G401.6 (cell line): ENCODE measurements around the gene TNS3.

Experiments used
- FAIRE-seq: peaks from 2 replicates; lab custom pipeline; 2012; peaks lifted over from hg19 to GRCh38; lab: Jason Lieb, UNC

TNS3 gene

DNA sequence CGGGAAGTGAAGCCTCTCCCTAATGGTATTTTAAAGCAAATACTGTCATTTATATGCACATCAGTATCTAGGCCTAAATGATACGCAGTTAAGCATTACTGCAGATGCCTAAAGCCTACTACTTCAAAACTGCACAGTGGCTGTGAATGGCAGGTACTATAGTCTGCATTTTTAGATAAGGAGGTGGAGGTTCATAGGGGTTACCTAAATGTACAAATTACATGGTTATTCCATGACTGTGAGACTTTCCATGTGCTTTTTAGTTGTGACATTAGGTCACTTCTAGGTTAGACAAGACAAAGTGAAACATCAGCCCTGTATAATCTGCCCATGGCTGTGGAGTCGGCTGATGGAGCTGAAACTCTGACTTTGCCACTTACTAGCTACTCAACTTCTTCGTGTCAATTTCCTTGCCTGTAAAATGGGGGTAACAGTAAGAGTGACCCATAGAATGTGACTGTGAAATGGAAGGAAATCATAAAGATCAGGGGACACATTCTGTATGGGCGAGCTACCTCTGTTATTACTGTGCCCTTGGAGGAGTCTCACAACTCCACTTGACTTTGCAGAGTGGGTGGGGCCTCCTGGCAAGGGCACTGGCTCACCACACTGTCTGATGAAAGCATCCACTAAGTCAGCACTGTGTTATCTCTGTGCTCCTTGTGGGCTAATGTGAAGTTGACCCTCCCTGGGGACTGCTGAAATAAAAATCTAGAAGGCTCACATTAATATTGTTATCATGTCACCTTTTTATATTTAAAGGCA, 239.4 kb downstream of the TNS3 start:
- FAIRE-seq = no peak

DNA sequence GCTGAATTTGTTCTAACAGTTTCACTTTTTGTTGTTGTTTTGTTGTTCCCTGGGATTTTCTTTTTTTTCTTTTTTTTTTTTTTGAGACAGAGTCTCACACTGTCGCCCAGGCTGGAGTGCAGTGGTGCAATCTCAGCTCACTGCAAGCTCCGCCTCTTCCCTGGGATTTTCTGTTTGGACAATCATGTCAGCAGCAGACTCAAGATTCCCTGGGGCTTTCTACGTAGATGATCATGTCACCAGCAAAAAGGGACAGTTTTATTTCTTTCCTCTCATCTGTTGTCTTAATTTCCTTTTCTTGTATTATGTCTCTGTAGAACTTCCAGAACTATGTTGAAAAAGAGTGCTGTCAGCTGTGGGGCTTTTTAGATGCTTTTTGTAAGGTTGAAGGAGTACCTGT, 241.4 kb downstream of the TNS3 start:
- no peak for FAIRE-seq

DNA sequence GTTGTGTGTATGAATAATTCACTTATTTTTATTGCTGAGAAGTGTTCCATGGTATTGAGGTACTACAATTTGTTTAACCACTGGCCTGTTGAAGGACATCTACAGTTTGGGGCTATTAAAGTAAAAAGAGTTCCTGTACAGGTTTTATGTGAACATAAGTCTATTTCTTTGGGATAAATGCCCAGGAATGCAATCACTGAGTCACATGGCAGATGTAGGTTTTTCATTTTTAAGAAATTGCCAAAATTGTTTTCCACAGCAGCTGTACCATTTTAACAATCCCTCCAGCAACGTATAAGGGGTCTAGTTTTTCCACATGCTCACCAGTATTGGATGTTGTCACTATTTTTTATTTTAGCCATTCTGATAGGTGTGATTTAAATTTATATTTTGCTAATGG, 243.9 kb downstream of the TNS3 start:
- no peak for FAIRE-seq

DNA sequence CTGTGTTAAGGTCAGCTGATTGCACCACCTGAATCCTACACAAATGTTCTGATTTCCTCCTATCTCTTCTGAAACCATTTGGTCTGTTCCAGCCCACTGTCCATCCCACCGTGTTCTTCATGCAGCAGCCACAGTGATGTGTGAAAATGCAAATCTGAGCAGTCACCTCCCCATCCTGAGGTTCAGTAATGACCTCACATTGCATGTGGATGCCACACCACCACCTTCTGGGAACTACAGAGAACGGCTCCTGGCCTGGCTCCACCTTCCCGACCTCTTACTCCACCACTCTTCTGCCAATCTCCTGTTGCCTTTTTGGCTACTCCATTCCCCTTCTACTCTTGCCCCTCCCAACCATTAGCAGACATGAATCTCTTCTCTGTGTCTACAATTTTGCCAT, 244.4 kb downstream of the TNS3 start:
- no peak for FAIRE-seq

DNA sequence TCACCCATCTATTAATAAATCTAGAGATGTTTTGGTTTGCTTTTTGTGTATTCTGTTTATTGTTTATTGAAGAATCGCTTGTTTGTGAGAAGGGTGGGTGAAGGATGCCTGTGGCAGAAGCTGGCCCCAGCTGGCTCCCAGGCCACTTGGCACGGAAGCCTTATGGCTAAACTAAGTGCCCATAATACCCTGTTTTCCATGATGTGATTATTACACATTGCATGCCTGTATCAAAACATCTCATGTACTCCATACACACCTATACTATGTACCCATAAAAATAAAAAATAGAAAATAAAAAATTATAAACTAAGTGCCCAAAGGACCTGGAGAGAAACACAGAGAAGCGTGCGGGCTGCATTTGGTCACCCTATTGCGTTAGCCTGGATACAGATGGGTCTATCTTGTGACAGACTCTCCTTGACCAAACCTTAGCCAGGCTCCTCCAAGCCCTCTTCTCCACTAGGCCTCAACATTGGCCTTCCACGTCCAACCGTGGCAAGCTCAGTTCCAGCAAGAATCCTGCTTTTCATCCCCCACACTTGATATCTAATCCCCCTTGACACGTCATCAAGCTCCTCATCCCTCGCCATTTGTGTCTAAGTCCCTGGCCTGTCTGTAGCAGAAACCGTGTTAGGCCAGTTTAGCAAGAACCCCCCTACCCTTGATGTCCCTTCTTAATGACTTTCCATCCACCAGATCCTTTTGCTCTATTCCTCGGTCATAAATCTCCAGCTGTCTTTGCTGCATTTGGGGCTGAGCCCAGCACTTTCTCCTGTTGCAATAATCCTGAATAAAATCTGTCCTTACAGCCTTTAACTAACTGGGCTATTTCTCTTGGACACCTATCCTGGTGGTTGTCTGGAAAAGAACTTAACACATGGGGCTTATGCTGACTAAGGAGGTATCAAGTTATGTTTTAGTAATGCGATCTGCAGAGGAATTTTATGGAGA, 245.2 kb downstream of the TNS3 start:
- FAIRE-seq = no peak

DNA sequence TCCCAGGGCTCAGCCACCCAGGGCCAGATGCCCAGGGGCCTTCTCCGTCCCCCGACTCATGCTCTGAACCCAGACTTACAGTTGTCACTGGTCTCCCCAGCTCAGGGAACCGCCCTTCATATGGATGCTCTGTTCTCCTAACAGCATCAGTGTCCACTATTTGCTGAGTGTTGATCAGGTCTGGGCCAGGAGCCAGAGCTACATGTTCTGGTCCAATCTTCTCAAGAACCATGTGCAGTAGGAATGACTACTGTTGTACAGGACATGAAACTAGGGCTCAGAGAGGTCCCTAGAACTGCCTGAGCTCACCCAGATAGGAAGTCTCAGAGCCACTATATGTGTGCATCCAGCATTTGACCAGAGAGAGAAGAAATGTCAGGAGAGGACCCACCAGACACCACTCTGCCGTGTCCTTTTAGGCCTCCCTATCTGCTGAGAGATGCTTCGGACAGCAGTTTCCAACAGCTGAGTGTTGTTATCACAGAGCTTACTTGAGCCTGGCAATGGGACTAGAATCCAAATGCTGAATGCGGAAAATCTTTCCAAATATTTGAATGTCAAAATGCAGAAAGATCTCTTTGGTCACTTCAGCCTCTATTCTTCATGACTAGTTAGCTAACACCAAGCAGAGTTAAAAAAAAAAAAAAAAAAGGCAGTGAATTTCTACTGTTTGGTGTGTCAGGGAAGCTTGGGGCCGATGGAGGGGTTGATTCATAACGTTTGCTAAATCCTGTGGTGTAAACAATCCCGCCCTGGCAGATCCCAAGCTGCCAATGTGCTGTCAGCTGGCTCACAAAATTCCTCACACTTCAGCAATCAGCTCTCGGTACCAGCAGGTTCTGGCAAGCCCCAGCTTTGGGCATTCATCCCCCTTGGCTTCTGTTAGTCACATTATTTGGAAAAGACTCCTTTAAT, 246.1 kb downstream of the TNS3 start:
- FAIRE-seq = no peak

DNA sequence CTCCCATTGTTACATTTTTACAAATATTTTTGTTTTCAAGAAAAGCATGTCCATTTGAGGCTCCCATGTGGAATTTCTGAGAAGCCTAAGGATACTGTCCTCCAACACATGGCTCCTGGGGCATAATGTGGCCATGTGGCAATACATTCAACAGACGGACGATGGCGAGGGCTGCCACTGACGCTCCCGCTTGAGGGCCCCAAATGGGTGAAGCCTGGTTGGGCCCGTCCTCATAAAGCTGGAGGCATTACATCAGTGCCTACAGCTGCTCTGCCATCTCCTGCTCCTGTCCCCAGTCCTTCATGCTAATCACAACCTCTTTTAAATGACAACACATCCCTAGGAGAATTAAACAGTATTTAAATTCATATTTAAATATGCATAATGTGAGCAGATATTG, 246.8 kb downstream of the TNS3 start:
- FAIRE-seq = no peak

DNA sequence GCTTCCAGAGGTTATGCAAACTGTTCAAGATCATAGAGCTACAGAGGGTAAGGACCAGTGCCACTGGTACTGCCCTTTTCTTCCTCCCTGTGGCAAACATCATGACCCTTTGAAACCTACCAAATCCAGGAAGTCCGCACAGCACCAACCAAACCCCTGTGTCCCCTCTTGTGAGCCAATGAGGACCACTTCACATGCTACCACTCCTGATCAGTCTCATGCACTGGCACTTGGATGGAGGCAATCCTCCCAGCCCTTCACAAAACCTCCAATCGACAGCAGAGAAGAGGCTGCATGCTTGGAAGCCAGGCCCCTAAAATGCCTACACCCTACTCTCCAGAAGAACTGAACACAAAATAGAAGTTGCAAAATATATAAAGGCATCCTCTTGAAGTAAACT, 248.0 kb downstream of the TNS3 start:
- FAIRE-seq = no peak

DNA sequence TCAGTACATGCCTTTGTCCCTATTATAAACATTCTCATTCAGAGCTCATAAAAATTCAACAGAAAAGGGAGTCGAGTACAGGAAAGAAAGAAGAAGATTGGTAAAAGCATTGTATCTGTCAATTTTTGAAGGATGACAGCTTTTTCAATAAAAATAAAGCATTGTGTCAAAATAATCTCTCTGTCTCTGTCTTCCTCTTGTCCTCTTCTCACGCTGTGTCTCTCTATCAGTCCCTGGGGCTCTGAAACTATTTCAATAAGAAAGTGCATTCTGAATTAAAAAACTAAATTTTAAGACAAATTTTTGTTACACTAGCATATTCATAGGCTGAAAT, 248.4 kb downstream of the TNS3 start:
- no peak for FAIRE-seq

DNA sequence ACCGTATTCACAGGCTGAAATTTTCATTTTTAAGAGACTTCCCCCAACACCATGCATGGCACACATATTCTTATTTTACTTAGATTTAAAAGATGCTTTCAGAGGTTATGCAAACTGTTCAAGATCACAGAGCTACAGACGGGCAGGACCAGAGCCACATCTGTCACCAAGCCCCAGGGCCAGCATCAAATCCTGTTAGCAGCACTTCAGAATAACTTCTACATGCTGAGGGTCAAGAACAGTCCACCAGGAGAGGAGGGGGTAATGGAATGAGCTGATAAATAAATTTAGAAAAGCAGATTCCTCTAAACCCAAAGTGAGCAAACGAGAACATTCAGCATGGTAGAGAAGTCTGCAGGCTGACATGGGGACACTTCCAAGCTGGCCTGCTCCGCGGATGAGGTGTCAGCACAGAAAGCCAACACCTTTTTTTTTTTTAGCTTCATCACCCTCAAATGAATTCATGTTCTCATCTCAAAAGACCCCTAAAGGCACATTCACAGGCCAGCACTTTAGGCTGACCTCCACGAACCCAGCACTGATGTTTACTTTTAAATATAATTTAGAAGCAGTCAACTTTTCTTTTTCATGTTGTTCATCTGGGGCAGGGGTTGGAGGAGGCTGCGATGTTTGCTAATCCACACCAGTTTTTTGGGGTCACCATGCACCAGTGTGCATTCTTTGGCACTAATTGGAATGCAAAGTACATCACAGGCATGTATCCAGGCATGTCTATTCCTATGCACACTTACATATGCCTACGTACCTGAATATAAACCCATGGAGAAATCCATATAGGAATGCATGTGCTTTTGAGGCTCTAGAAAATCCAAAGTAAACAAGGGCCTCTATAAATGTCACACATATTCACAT, 249.0 kb downstream of the TNS3 start:
- no peak for FAIRE-seq

DNA sequence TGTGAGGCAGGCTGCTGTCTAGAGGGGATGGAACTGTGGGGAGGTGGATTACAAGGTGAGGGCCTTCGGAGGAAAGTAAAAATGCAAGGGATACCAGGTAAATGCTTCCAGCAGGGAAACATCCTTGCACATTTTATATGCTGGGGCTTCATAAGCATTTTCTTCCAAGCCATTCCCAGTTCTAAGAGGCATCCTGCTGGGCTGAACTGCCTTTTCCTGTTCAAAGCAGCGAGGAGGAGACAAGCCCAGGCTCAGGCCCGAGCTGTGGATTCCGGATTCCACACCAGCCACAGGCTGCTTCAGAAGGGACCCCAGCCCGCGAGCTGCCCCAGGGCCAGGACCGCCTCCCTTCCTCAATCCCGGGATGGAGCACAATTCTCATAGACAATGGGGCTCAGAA, 249.7 kb downstream of the TNS3 start:
- FAIRE-seq = no peak

DNA sequence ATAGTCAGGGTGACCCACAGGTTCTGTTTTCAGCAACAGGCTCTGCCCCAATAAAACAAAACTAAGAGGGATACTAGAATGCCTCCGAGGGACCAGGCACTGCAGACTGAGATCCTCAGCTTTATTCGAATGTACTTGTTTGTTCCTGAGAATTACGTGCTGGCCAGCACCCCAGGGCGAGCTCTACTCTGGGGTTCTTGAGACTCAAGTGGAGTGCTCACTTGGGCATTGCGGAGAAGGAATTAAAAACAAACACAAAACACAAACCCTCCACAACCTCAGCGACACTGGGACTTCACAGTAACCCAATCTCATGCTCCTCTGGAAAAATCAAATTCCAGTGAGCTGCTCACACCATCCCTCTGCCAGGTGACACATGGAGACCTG, 250.7 kb downstream of the TNS3 start:
- no peak for FAIRE-seq

DNA sequence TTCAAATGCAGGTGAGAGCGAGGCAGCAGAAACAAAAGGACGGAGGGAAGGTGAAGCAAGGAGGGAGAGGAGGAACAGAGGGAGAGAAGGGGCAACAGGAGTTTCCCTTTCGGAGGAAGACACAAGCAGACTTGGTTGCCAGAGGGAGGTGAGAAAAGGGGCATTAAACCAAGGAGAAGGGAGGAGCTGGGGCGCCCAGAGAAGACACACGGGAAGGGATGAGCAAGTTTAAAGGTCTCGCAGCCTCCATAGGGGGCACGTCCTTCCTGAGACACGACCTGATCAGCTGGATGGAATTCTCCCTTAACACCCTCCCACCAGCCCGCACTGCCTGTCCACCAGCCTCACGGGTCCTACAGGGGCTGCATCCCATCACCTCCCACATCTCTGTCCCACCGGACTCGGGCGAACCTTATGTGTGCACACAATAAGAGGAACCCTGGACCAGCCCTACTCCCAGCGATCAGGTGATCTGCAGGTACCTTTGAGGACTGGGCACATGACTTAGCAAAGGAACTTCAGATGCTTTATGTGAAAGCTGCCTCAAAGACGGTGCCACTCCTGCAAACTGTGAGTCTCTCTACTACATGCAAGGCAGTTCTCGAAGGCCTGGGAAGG, 251.2 kb downstream of the TNS3 start:
- FAIRE-seq = no peak

DNA sequence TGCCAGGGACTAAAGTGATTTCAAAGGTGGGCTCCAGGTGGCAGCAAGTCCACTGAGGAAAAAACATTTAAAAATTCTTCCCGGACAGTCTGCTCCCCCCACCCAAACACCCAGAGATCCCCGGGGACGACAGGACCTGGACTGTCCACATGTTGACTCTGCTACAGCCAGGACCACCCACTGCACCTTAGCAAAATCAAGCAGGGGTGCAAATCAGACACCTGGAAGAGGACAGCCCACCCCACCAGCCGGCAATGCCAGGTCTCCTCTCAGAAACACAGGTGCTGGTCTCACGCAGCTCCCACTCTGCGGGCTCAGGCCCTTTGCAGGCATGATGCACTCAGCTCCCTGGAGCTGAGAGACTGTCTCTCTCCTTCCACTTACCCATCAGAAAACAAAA, 251.9 kb downstream of the TNS3 start:
- no peak for FAIRE-seq

DNA sequence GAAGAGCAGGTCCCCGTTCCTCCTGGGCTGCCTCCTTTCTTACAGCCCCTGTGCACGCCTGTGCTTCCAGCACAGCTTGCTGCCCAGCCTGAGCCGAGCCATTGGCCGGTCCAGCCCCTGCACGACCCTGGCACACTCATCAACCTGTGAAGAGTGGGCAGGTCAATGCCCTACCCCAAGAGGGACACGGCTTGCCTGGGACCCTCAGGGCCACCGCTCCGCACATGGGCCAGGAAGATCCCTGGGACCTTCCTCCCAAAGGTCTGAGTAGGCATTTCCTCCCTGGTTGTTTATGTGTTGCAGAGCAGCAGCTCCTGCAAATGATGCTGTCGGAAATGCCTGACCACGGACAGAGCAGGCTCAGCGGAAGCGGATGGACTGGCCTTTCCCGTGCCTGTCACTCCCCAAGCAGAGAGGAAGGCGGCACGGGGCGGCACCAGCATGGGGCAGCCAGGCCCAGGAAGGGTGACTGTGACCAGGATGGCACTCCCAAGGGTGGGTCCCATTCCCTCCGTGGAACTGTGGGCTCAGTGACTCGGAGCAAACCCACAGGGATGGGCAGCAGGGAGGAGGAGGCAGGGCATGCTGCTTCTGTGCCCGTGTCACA, 252.5 kb downstream of the TNS3 start:
- FAIRE-seq = no peak

DNA sequence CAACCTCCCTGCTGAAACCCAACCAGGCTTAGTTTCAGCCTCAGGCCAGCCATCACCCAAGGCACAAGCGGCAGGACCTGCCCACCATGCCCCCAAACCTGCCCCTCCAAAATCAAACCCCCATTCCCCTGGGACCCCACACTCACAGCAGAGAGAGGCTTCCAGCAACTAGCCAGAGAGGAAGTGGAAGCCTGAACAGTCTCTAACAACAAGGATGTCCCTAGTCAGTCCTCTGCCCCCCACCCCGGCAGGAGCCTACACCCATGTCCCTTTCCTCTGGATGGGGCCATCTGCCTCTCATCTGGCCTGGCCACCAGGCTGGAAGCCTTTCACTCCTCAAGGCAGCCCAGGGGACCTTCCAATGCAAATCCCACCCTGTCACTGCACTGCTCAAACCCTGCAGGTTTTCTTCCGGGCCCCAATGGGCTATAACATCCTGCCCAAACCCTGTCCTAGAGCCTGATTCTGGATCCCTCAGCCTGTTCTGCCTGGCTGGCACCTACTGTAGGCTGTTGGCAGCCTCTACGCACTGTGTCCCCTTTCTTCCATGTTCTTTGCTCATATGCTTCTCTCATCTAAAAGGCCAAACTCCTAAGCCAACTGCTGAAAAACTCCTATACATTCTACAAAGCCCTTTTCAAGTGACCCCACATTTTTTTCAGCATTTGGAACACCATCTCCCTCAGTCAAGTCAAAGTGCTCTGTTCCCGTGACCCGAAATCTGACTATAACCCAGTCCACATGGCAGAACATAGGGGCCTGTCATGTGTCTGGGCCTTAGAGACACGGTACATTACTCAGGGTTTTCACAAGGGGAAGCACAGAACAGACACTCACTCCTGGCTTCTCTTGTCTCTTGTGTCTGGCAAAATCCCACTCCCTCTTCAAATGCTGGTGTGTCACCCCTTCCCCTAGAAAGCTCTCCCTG, 253.3 kb downstream of the TNS3 start:
- FAIRE-seq = no peak

DNA sequence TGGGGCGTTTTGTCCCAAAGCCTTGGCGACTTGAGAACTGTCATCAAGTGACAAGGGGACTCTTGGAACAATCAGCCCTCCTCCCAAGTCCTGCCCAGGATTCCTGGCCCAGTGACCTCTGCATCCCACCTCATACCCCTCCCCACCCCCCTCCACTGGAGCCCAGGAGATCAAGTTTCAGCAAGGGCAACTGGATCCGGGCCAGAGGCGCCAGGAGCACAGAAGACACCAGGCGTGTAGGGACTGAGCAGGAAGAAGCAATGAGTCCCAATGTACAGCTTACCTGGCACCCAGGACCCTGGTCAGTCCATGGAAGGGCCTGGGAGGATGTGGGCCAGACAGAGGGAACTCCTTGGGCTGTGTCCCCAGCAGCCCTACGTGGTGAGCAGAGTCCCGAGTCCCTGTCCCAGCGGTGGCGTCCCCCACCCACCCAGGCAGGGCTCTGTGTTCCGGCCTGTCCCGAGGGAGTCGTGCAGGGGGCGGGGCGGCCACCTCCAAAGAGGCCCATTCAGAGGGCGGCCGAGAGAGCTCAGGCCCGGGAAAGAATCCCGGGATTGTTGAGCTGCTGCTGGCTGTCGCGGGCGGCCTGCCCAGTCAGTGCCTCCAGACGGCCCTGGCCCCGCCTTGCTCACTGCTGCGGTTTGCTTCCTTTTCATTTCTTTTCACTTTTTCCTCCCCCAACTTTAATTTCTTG, 254.1 kb downstream of the TNS3 start:
- no peak for FAIRE-seq

DNA sequence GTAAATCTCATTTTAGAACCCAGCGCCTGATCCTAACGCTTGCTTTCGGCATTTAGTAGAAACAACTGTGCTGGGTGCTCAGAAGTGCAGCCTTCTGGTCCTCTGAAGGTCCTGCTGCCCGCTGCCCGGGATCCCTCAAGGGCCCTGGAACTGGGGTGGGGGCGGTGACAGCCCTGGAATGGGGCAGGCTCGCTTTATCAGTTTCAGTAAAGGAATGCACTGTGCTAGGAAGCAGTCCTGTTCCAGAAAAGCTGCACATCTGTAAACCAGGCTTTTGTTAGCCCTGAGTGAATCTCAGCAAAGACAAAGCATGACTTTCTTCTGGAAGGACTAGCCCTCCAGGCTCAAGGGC, 254.6 kb downstream of the TNS3 start:
- FAIRE-seq = no peak

DNA sequence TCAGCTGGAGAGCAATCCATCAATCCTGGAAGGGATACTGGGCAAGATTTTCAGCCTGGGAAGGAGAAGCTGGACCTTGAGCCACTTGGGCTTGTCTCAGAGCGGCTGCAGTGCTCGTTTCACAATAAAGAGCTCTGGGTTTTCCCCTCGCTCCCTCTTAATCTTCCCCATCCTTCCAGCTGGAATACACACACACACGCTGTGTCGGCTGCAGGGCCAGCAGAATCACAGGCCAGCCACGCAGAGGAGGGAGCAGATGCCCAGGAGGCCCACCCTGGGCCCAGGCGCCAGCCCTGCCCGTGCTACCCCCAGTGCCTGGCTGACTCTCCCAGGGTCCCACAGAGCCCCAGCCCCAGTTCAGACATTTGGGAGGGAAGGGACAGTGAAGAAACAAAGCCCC, 255.1 kb downstream of the TNS3 start:
- FAIRE-seq = no peak
